IPS DF 6.9 (cell line): ENCODE data around the gene OSBPL3.

ENCODE experiments used
- DNase-seq: peaks from one replicate; pipeline ENCODE4 v3.0.0-alpha.2; 2013; ENCODE audit warnings: low read depth, low spot score
- H3K27ac ChIP-seq: one replicate; pipeline ENCODE4 v1.5.1; 2013; ENCODE audit warnings: low read length, control low read depth
- H3K27me3 ChIP-seq: 2 replicates; pipeline ENCODE4 v1.6.1; 2013; ENCODE audit warnings: mild to moderate bottlenecking, low read length; ENCODE audit not compliant: control insufficient read depth, insufficient read depth
- H3K36me3 ChIP-seq: 2 replicates; pipeline ENCODE4 v1.6.1; 2013; ENCODE audit warnings: low read length; ENCODE audit not compliant: control insufficient read depth, insufficient read depth
- H3K4me1 ChIP-seq: 2 replicates; pipeline ENCODE4 v1.6.1; 2013; ENCODE audit warnings: low read length; ENCODE audit not compliant: control insufficient read depth, insufficient read depth
- H3K4me3 ChIP-seq: 2 replicates; pipeline ENCODE4 v1.5.1; 2013; ENCODE audit warnings: mild to moderate bottlenecking, low read length
- H3K9me3 ChIP-seq: 2 replicates; pipeline ENCODE4 v1.6.1; 2013; ENCODE audit warnings: low read length, inconsistent platforms; ENCODE audit not compliant: control insufficient read depth, insufficient read depth
- WGBS: extraction: QIAGEN DNeasy Blood & Tissue Kit; methylation state at CpG from one replicate; pipeline ENCODE4 v1.1.7; 2013; ENCODE audit warnings: mixed read lengths, missing lambda C conversion rate; ENCODE audit not compliant: insufficient read length, insufficient coverage; 5-methylcytosine and 5-hydroxymethylcytosine counted together

The OSBPL3 gene

DNA sequence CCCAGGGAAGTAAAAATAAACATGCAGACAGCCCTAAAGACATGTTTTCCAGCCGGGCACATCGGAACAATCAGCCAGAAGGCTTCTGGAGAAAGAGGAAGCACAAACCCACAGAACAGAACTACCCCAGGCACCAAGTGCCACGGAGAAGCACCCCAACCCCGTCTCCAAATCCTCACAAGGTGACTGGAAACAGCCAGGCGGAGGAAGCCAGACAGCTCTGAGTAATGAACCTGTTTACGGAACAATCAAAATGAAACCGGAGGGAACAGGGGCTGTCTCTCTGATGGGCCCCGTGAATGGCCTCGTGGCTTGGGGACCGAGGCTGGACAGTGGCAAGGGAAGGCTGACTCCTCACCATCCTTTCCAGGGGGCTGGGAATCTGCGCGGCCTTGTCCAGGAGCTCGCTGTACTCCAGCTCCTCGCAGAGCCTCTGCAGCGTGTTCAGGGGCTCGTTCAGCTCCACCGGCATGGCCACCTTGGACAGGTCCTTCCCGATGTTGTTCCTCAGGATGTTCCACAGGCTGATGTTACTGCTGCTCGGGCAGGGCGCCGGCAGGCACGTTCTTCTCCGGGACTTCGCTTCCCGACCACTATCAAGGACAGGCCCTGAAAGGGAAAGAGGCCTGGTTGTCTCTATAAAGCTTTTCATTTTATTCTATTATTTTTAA lies 145.7 kb downstream of the OSBPL3 start:
- WGBS: no CpG with 5 or more reads among the region's 25 CpGs
- Histone ChIP-seq H3K4me1 (no peaks in the 10 kb centered on the region), H3K27ac (no peak overlapping the region), H3K36me3 (peaks cover 3% of the 10 kb centered on the region; the same call in 1 of the 2 replicates), H3K9me3 (no peaks in the 10 kb centered on the region), H3K27me3 (no peaks in the 10 kb centered on the region), H3K4me3 (no peak overlapping the region)
- DNase-seq: no peak

GRCh38 chr7:24833549-24833948 lies 146.4 kb downstream of the OSBPL3 start:
- no peak for DNase-seq
- Histone ChIP-seq H3K4me3 (no peak overlapping the region), H3K36me3 (peaks cover 3% of the 10 kb centered on the region; the same call in 1 of the 2 replicates), H3K9me3 (no peaks in the 10 kb centered on the region), H3K4me1 (no peaks in the 10 kb centered on the region), H3K27me3 (no peaks in the 10 kb centered on the region), H3K27ac (no peak overlapping the region)
- no CpG with 5 or more reads among the region's 5 CpGs for WGBS

- no CpG with 5 or more reads among the region's 4 CpGs for WGBS
- Histone ChIP-seq H3K4me3 (no peak overlapping the region), H3K27me3 (no peaks in the 10 kb centered on the region), H3K4me1 (no peaks in the 10 kb centered on the region), H3K36me3 (peaks cover 3% of the 10 kb centered on the region; the same call in 1 of the 2 replicates), H3K9me3 (no peaks in the 10 kb centered on the region), H3K27ac (no peak overlapping the region)
- DNase-seq: no peak
Measured at GRCh38 chr7:24831240-24831639, 148.7 kb downstream of the OSBPL3 start.

GRCh38 chr7:24830440-24831050 lies 149.4 kb downstream of the OSBPL3 start:
- Histone ChIP-seq H3K9me3 (no peaks in the 10 kb centered on the region), H3K4me1 (no peaks in the 10 kb centered on the region), H3K27me3 (no peaks in the 10 kb centered on the region), H3K36me3 (peaks cover 3% of the 10 kb centered on the region; the same call in 1 of the 2 replicates), H3K27ac (no peak overlapping the region), H3K4me3 (no peak overlapping the region)
- no CpG with 5 or more reads among the region's 9 CpGs for WGBS
- no peak for DNase-seq

DNA sequence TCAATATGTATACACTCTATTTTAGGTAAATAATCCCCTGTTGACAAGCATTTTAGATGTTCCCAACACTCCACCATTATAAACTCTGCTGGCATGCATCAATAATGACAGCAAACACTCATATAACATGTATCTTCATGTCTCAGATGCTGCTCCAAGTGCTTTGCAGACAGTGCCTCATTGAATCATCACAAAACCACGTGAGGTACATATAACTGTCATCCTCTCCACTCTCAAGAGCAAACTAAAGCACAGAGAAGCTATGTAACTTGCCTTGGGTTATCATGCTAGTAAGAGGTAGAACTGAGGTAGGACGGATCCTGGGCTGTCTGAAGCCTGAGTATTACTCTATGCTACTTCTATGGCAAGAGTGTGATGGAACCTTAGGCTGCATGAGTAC lies 150.2 kb downstream of the OSBPL3 start:
- DNase-seq: no peak
- Histone ChIP-seq H3K4me3 (no peak overlapping the region), H3K4me1 (no peaks in the 10 kb centered on the region)

GRCh38 chr7:24828891-24829661 lies 150.9 kb downstream of the OSBPL3 start:
- WGBS: no CpG with 5 or more reads among the region's 1 CpG

More for the DNA sequence above, 150.2 kb downstream of the OSBPL3 start:
- Histone ChIP-seq H3K36me3 (peaks cover 3% of the 10 kb centered on the region; the same call in 1 of the 2 replicates), H3K27me3 (no peaks in the 10 kb centered on the region), H3K9me3 (no peaks in the 10 kb centered on the region), H3K27ac (no peak overlapping the region)
- no CpG with 5 or more reads among the region's 2 CpGs for WGBS

DNA sequence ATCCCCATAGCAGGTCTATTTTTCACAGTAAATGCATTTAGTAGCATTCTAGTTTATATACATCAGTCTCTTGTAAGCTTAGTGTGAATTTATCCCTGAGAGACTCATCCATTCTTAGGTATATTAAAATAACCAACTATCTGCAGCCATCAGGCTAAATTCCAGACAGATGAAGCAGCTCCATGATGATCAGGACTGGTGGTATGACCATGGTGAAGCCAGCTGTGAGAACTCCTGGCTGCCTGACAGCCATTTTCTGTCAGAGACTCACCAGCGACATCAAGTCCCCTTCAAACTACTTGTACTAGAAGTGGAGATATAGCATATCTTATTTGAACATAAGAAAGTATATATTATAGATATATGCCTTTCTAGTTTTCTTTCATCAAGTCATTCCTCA lies 152.4 kb downstream of the OSBPL3 start:
- Histone ChIP-seq H3K9me3 (no peaks in the 10 kb centered on the region), H3K36me3 (no peaks in the 10 kb centered on the region), H3K27ac (no peak overlapping the region), H3K4me1 (no peaks in the 10 kb centered on the region), H3K27me3 (no peaks in the 10 kb centered on the region), H3K4me3 (no peak overlapping the region)
- no CpG with 5 or more reads among the region's 1 CpG for WGBS
- DNase-seq: no peak

More at GRCh38 chr7:24828891-24829661, 150.9 kb downstream of the OSBPL3 start:
- H3K9me3 ChIP-seq: no peaks in the 10 kb centered on the region
- DNase-seq: no peak
- H3K4me1 ChIP-seq: no peaks in the 10 kb centered on the region
- H3K27me3 ChIP-seq: no peaks in the 10 kb centered on the region
- no peaks in the 10 kb centered on the region for H3K36me3 ChIP-seq
- H3K4me3 ChIP-seq: no peak overlapping the region
- H3K27ac ChIP-seq: no peak overlapping the region

GRCh38 chr7:24827027-24827426 lies 153.0 kb downstream of the OSBPL3 start:
- no peaks in the 10 kb centered on the region for H3K9me3 ChIP-seq
- H3K4me3 ChIP-seq: no peak overlapping the region
- H3K4me1 ChIP-seq: no peaks in the 10 kb centered on the region
- H3K27me3 ChIP-seq: no peaks in the 10 kb centered on the region
- no CpG with 5 or more reads among the region's 2 CpGs for WGBS
- no peak for DNase-seq
- no peaks in the 10 kb centered on the region for H3K36me3 ChIP-seq
- H3K27ac ChIP-seq: no peak overlapping the region

GRCh38 chr7:24826662-24827020 lies 153.3 kb downstream of the OSBPL3 start:
- H3K36me3 ChIP-seq: no peaks in the 10 kb centered on the region
- DNase-seq: no peak
- no peaks in the 10 kb centered on the region for H3K9me3 ChIP-seq
- H3K4me3 ChIP-seq: no peak overlapping the region
- H3K27me3 ChIP-seq: no peaks in the 10 kb centered on the region
- H3K4me1 ChIP-seq: no peaks in the 10 kb centered on the region
- no CpG with 5 or more reads among the region's 7 CpGs for WGBS
- H3K27ac ChIP-seq: no peak overlapping the region

DNA sequence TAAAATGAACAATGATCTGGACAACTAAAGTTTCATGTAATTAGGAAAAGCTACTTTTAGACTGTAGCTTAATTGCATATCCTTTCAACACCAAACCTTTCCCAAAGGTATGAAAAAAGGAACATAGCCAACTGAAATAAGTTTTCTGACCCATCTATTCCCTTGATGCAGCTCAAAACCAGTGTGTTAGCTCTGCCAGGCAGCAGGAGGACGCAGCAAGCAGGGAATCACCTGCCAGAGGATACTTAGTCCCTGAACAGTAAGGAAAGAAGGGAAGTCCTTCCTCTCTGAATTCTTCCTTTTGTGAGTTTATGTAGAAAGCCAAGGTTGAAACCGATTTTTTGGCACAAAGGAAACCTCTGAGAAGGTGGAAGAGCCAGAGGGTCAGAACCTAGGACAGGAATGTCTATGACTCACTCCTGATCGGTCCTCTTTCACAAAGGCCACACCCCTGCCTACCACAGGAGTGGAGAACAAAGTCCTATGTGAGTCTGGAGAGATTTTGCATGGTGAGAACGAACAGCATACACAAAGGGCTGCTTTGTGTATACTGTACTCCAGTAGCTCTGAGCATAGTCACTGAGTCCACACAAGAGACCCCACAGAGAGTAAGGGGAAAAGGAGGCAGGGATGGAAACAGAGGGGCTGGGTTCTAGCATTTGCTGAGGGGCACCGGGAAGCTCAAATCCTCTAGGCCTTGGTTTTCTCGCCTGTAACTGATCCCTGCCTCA lies 153.9 kb downstream of the OSBPL3 start:
- H3K36me3 ChIP-seq: no peaks in the 10 kb centered on the region
- DNase-seq: no peak
- no peaks in the 10 kb centered on the region for H3K4me1 ChIP-seq
- H3K27me3 ChIP-seq: no peaks in the 10 kb centered on the region
- H3K4me3 ChIP-seq: no peak overlapping the region
- WGBS: no CpG with 5 or more reads among the region's 6 CpGs
- no peak overlapping the region for H3K27ac ChIP-seq
- H3K9me3 ChIP-seq: no peaks in the 10 kb centered on the region
